Activated gamma-delta T cell (primary cell): ENCODE measurements around the gene COX10.
A peak's percentile ranks its signal among the peaks of the same experiment; 100 is the strongest.
"Not testable (repeated sequence)": the region's sequence is repeated elsewhere in the genome, so short reads cannot be mapped to it uniquely, and the experiment has no call there.

Experiments
- DNase-seq: peaks from one replicate; lab custom pipeline; 2025; lab: John Stamatoyannopoulos, UW

COX10 gene

GRCh38 chr17:14205380-14205779 is 136.1 kb downstream of the COX10 start:
- no peak for DNase-seq

- DNase-seq = peak; percentile 19
Observed at GRCh38 chr17:14205992-14206461, 136.7 kb downstream of the COX10 start.

GRCh38 chr17:14206891-14207290 is 137.6 kb downstream of the COX10 start:
- DNase-seq = no peak

GRCh38 chr17:14207791-14208190 is 138.5 kb downstream of the COX10 start:
- DNase-seq = no peak

GRCh38 chr17:14209215-14209614 is 139.9 kb downstream of the COX10 start:
- no peak for DNase-seq

GRCh38 chr17:14211246-14211645 is 141.9 kb downstream of the COX10 start:
- no peak for DNase-seq

- no peak for DNase-seq
Observed at GRCh38 chr17:14211801-14212200, 142.5 kb downstream of the COX10 start.

- no peak for DNase-seq
Observed at GRCh38 chr17:14212401-14212800, 143.1 kb downstream of the COX10 start.

- DNase-seq = no peak
Observed at GRCh38 chr17:14214271-14214670, 145.0 kb downstream of the COX10 start.

GRCh38 chr17:14222611-14223010 is 153.3 kb downstream of the COX10 start:
- no peak for DNase-seq

GRCh38 chr17:14225254-14225980 is 156.1 kb downstream of the COX10 start:
- no peak for DNase-seq

GRCh38 chr17:14227052-14227451 is 157.7 kb downstream of the COX10 start:
- DNase-seq = no peak

GRCh38 chr17:14228903-14229302 is 159.6 kb downstream of the COX10 start:
- no peak for DNase-seq

GRCh38 chr17:14231187-14231586 is 161.9 kb downstream of the COX10 start:
- DNase-seq = not testable (repeated sequence)

GRCh38 chr17:14235047-14235446 is 165.7 kb downstream of the COX10 start:
- not testable (repeated sequence) for DNase-seq

GRCh38 chr17:14236032-14236431 is 166.7 kb downstream of the COX10 start:
- DNase-seq = not testable (repeated sequence)

- not testable (repeated sequence) for DNase-seq
Observed at GRCh38 chr17:14236762-14237161, 167.5 kb downstream of the COX10 start, which contains the start of gene CDRT15. Gene CDRT15, minus strand, starts transcription at chr17:14236862. Its CDS starts 29 bp downstream, at chr17:14236833.

GRCh38 chr17:14239271-14239670 is 170.0 kb downstream of the COX10 start:
- not testable (repeated sequence) for DNase-seq

GRCh38 chr17:14245002-14245401 is 175.7 kb downstream of the COX10 start:
- no peak for DNase-seq

GRCh38 chr17:14245629-14246028 is 176.3 kb downstream of the COX10 start:
- DNase-seq = no peak
